Body of pancreas (tissue), 4 donors: ENCODE data around the gene AGAP1. TPM values are rescaled to one million over a fixed set of nuclear protein-coding genes. Genes with fewer than 3 reads are reported as not detected.

Source experiments
- ATAC-seq: fragments of 150-250 bp; one replicate; pipeline ENCODE4 v1.9.1; 2016
- DNase-seq, 4 donors: peaks; one replicate each; pipeline ENCODE4 v3.0.0-alpha.2; 2019
- H3K27ac ChIP-seq, 4 donors: fragments of 200-600 bp; sonication (generic); 1 replicate in 3 of 4; 2 replicates in 1 of 4; pipeline versions ENCODE4 v1.5.1 to v1.6.1; 2016 to 2019; ENCODE audit warnings: mild to moderate bottlenecking in 1 of 4, mixed read lengths in 1 of 4, moderate library complexity in 1 of 4
- H3K27me3 ChIP-seq, 2 donors: fragments of 200-600 bp; sonication (generic); one replicate each; pipeline ENCODE4 v1.6.0; 2016; ENCODE audit warnings: mild to moderate bottlenecking in 1 of 2
- H3K36me3 ChIP-seq, 2 donors: fragments of 200-600 bp; sonication (generic); replicated peaks in 1 of 2; 2 replicates each; pipeline ENCODE4 v1.5.1; 2016; ENCODE audit warnings: low read depth in 2 of 2; ENCODE audit not compliant: insufficient read depth in 1 of 2
- H3K4me1 ChIP-seq: fragments of 200-600 bp; sonication (generic); one replicate; pipeline ENCODE4 v1.6.0; 2016
- H3K4me3 ChIP-seq, 2 donors: fragments of 200-600 bp; sonication (generic); 1 replicate in 1 of 2; 2 replicates in 1 of 2; pipeline ENCODE4 v1.5.1; 2016 to 2019
- H3K9me3 ChIP-seq, 3 donors: fragments of 200-600 bp; sonication (generic); 1 replicate in 2 of 3; 2 replicates in 1 of 3; pipeline ENCODE4 v1.5.1; 2016
- POLR2A ChIP-seq, 3 donors: fragments of 450-650 bp; IDR thresholded peaks; one replicate each; pipeline ENCODE4 v1.6.1; 2016; ENCODE audit warnings: antibody characterized with exemption in 3 of 3, mild to moderate bottlenecking in 2 of 3
- WGBS, 2 donors: methylation state at CpG; one replicate each; pipeline ENCODE4 v1.1.5; 2017; 5-methylcytosine and 5-hydroxymethylcytosine counted together
- intact Hi-C: fragments of 100-400 bp; cut with DNase I; formaldehyde crosslinking; loops from one replicate; pipeline ENCODE4 v1.15.1; 2023
- total RNA-seq, 2 donors: library from RNA; depleted of rRNA; stranded (reverse); fragments of >200 nt; gene quantifications; one replicate each; pipeline ENCODE4 v1.1.0, GENCODE V29; 2016
- TF ChIP-seq, protein P1 (sequence below), 7 experiments: fragments of 450-650 bp in 4 of 7; fragments of 200-600 bp in 3 of 7; sonication (generic) in 3 of 7; IDR thresholded peaks; one replicate each; pipeline ENCODE4 v1.5.1; 2016 to 2019; ENCODE audit warnings: antibody characterized with exemption in 7 of 7

AGAP1 gene
- total RNA-seq, 2 donors from 2014 or later: 21.3 to 32.6 TPM

GRCh38 chr2:235934774-235935484, 441.1 kb downstream of the AGAP1 start:
- DNase-seq: no peak
- no peaks in the 10 kb centered on the region for H3K27me3 ChIP-seq
- 90 to 94% methylated on average over 16 of the region's 16 CpGs for WGBS, 2 donors

DNA sequence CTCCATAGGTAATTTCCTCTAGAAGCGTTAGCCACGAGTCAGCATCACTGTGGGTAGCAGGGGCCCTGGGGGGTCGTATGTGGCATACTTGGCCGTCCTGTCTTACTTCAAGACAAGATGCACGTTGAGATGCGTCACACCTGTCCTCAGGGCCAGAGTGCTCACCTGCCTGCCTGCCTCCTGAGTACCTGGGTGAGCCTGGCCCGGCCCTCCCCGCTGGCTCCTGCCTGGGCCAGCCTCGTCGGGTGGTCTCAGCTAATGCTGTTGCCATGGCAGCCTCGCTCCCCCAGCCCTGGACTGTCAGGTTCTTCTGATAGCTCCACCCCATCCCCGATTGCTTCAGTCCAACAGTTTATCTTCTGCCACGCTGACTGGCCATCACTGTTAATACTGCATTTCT, 441.9 kb downstream of the AGAP1 start:
- no peaks in the 10 kb centered on the region for H3K4me1 ChIP-seq
- 91 to 95% methylated on average over 9 to 13 of the region's 13 CpGs for WGBS, 2 donors
- H3K9me3 ChIP-seq: no peaks in the 10 kb centered on the region
- no peak overlapping the region for H3K27ac ChIP-seq
- no peaks in the 10 kb centered on the region for H3K27me3 ChIP-seq
- intact Hi-C loops: no loop called here
- H3K36me3 ChIP-seq: no peaks in the 10 kb centered on the region
- no peak for TF ChIP-seq POLR2A (IDR thresholded peaks at IDR 0.05)
- TF ChIP-seq, protein P1, sequence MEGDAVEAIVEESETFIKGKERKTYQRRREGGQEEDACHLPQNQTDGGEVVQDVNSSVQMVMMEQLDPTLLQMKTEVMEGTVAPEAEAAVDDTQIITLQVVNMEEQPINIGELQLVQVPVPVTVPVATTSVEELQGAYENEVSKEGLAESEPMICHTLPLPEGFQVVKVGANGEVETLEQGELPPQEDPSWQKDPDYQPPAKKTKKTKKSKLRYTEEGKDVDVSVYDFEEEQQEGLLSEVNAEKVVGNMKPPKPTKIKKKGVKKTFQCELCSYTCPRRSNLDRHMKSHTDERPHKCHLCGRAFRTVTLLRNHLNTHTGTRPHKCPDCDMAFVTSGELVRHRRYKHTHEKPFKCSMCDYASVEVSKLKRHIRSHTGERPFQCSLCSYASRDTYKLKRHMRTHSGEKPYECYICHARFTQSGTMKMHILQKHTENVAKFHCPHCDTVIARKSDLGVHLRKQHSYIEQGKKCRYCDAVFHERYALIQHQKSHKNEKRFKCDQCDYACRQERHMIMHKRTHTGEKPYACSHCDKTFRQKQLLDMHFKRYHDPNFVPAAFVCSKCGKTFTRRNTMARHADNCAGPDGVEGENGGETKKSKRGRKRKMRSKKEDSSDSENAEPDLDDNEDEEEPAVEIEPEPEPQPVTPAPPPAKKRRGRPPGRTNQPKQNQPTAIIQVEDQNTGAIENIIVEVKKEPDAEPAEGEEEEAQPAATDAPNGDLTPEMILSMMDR (IDR thresholded peaks at IDR 0.05): no peak
- no peak overlapping the region for H3K4me3 ChIP-seq
- DNase-seq (no peak), ATAC-seq (no peak)

More at GRCh38 chr2:235934774-235935484, 441.1 kb downstream of the AGAP1 start:
- intact Hi-C loops: no loop called here
- no peak overlapping the region for H3K4me3 ChIP-seq
- no peaks in the 10 kb centered on the region for H3K4me1 ChIP-seq
- no peaks in the 10 kb centered on the region for H3K36me3 ChIP-seq
- ATAC-seq: no peak
- no peak for TF ChIP-seq POLR2A (IDR thresholded peaks at IDR 0.05)
- TF ChIP-seq, protein P1 (IDR thresholded peaks at IDR 0.05): no peak
- no peaks in the 10 kb centered on the region for H3K9me3 ChIP-seq
- H3K27ac ChIP-seq: no peak overlapping the region

DNA sequence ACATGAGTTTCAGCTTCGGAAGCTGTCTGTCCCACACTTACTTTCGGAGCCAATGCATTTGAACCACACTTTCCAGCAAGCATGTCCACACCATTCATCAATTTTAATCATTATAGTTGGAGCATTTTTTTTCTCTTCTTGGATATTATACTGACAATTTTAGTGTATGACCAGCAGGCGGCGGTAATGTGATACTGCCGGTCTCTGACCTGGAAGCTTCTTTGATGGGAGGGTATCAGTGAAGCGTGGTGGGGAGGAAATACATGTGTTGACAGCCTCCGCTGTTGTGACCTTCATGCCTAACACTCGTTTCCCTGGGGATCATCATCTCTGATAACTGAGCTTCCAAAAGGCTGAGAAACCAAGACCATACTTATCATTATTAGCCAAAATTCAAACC, 442.6 kb downstream of the AGAP1 start:
- intact Hi-C loops: no loop called here
- H3K4me1 ChIP-seq: no peaks in the 10 kb centered on the region
- no peak overlapping the region for H3K4me3 ChIP-seq
- no peaks in the 10 kb centered on the region for H3K36me3 ChIP-seq
- no peaks in the 10 kb centered on the region for H3K27me3 ChIP-seq
- H3K9me3 ChIP-seq: no peaks in the 10 kb centered on the region
- DNase-seq (no peak), ATAC-seq (no peak)
- no peak overlapping the region for H3K27ac ChIP-seq
- WGBS, 2 donors: 78 to 95% methylated on average over 8 of the region's 8 CpGs
- TF ChIP-seq, protein P1 (IDR thresholded peaks at IDR 0.05): peak in 1 of 7 experiments; percentile 13
- TF ChIP-seq POLR2A (IDR thresholded peaks at IDR 0.05): no peak

- 89 to 93% methylated on average over 10 of the region's 10 CpGs for WGBS, 2 donors
- DNase-seq: no peak
- Histone ChIP-seq H3K4me1 (no peaks in the 10 kb centered on the region), H3K9me3 (no peaks in the 10 kb centered on the region), H3K27ac (no peak overlapping the region), H3K36me3 (no peaks in the 10 kb centered on the region), H3K27me3 (no peaks in the 10 kb centered on the region), H3K4me3 (no peak overlapping the region)
- intact Hi-C loops: no loop called here
- ATAC-seq: no peak
- no peak for TF ChIP-seq POLR2A (IDR thresholded peaks at IDR 0.05)
- TF ChIP-seq, protein P1 (IDR thresholded peaks at IDR 0.05): no peak
Observed at GRCh38 chr2:235937087-235937486, 443.2 kb downstream of the AGAP1 start.

DNA sequence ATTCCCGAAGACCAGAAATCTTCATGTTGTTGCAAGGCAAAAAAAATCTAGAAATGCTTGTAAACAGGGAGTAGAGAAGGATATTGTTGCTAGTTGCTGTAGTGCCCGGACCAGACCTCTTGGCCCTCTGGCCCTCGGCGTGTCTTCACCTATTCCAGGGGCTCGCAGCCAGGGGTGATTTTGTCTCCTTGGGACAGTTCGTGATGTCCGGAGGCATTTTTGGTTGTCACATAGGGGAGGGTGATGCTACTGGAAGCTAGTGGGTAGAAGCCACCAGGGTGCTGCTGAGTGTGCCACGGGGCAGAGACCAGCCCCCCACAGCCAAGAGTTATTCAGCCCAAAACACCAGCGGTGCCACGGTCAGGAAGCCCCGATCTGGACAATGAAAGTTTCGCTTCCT, 443.7 kb downstream of the AGAP1 start:
- H3K4me3 ChIP-seq: no peak overlapping the region
- intact Hi-C loops: no loop called here
- H3K36me3 ChIP-seq: no peaks in the 10 kb centered on the region
- H3K27me3 ChIP-seq: no peaks in the 10 kb centered on the region
- TF ChIP-seq, protein P1 (IDR thresholded peaks at IDR 0.05): no peak
- no peak for TF ChIP-seq POLR2A (IDR thresholded peaks at IDR 0.05)
- H3K9me3 ChIP-seq: no peaks in the 10 kb centered on the region
- H3K27ac ChIP-seq: no peak overlapping the region
- WGBS, 2 donors: 94 to 95% methylated on average over 7 to 12 of the region's 12 CpGs
- H3K4me1 ChIP-seq: no peaks in the 10 kb centered on the region
- ATAC-seq: no peak
- no peak for DNase-seq
